ENCODE data around the gene COL1A1.

Gene COL1A1

DNA sequence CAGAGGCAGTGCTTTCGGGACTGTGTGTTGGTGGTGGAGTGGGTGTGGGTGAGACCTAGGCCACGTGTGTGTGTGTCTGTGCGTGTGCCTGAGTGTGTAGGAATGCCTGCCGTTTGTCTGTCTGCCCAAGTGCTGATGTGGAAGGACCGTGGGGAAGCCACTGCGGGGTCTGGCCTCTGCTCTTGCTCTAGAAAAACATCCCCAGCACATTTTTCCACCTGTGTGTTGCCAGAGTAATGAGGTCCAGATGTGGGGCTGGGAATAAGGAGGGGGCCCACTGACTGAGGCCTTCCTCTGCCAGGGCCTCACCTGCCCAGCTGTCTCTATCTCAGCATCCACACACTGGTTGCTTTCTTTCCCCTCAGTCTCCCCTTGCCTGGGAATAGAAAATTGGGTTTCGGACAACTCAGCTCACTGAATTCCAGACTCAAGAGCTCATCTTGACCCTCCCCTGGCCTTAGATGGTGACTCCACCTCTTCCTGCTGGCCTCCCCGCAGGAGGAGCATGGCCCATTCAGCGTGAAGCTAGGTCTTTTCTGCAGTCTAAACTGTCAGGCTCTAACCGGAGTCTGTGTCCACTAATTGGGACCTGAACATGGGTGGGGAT is 28.0 kb downstream of the COL1A1 start:
- DNase-seq (ENCODE audit: low read depth in 2 of 2) = no peak

GRCh38 chr17:50172936-50173334 is 28.5 kb downstream of the COL1A1 start:
- no peak for DNase-seq (ENCODE audit: low read depth in 2 of 2)

DNA sequence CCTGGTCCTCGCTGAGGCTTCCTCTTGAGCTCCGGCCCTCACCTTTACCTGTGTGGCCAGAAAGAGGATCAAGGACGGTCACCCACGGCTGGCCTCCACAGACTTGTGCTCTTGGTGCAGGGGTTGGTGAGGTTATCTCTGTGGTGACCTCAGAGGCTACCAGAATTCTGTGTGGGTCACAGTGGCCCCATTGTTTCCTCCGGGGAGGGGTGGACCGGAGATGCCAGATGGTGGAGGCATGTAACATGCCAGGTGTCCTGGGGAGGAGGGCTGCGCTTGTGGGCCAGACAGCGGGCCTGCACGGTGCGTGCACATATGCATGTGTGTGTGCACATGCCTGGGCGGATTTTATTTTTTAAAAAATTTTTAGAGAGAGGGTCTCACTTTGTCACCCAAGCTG is 29.3 kb downstream of the COL1A1 start:
- DNase-seq (ENCODE audit: low read depth in 2 of 2) = no peak

DNA sequence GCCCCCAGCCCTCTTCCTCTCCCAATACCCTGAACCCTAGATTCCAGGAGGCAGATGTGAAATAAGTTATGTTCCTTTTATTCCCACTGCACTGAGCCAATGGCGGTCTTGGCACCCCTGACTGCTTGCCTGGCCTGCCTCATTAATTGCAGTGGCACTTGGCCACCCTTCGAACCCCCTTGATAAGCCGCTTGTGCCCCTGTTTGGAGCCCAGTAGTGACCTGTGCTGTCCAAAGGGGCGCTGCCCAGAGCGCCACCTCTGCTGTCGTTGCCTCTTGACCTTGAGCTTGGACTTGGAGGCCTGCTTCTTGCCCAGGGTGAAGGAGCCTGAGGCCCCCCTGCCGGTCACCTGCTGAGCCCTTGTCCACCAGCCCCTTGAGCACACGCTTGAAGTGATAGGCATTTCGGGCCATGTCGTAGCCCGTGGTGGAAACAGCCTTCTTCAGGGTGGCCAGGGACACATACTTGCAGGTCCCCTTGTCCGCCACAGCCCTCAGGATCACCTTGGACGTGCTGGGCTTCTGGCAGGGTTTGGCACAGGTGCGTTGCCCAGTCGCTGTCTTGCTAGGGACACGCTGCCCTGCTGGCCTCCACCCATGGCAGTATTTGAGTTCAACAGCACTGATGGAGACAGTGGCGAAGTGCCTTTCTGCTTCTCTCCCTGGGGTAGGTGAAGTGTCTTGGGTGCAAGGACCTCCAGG is 29.9 kb downstream of the COL1A1 start:
- DNase-seq (ENCODE audit: low read depth in 2 of 2) = no peak

DNA sequence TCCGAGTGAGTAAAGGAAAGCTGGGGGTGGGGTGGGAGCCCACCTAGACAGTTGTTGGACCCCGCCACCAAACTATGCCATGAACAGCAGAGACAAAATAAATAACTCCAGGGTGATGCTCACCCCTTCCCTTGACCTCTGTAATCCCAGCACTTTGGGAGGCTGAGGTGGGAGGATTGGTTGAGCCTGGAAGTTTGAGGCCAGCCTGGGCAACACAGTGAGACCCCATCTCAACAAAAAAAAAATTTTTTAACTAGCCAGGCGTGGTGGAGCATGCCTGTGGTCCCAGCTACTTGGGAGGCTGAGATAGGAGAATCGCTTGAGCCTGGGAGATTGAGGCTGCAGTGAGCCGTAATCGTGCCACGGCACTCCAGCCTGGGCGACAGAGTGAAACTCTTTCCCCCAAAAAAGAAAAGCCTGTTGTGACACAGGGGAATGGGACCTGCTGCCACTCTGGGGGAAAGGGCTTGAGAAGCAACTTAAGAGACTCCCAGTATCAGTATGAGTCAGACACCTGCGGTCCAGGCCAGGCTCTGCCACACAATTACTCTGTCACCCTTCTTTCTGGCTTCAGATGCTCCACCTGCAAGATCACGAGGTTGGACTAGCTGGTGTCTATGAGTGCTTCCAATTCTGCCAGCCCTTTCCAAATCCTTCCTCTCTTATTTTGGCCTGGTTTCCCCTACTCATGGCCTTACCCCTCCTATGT is 30.6 kb downstream of the COL1A1 start:
- no peak for DNase-seq (ENCODE audit: low read depth in 2 of 2)

- no peak for DNase-seq (ENCODE audit: low read depth in 2 of 2)
Observed at GRCh38 chr17:50169881-50170459, 31.5 kb downstream of the COL1A1 start.

DNA sequence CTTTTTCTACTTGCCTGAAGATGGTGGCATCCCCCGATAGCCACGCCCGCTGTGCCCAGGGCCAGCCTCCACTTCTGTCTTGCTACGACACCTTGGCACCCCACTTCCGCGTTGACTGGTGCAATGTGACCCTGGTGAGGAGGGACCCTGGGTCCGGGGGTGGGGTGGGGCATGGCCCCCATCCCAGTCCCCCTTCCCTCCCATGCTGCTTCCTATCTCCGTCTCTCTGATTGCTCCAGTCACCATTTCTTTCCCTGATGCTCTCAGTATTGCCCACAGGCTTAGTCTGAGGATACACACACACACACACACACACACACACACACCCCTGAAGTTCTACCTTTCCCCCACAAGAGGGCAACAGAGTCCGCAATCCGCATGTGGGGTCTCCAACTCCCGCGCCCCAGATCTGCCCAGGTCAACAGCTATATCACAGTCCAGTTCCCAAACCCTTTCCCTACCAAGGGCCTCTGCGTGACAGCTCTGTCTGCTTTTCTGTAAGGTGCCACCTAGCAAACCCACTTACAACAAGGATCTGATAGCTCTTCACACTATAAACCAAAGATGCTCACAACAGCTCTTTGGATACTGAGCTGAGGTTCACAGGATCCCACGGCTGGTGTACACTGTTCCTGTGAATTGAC is 32.2 kb downstream of the COL1A1 start:
- peak; percentile 30 to 37 for DNase-seq (ENCODE audit: low read depth in 2 of 2)

DNA sequence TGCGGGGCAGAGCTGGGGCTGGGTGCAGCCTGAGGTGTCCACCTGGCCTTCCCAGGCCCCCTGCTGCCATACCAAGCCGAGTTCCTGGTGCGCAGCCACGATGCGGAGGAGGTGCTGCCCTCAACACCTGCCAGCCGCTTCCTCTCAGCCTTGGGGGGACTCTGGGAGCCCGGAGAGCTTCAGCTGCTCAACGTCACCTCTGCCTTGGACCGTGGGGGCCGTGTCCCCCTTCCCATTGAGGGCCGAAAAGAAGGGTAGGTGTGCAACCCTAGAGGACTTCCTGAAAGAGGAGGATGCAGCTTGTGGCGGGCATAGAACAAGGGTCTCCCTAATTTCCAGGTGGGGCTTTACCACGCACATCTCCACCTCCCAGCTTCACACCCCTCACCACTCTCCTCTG is 33.1 kb downstream of the COL1A1 start:
- DNase-seq (ENCODE audit: low read depth in 2 of 2) = no peak

GRCh38 chr17:50167371-50167770 is 34.1 kb downstream of the COL1A1 start:
- no peak for DNase-seq (ENCODE audit: low read depth in 2 of 2)

- no peak for DNase-seq (ENCODE audit: low read depth in 2 of 2)
Observed at GRCh38 chr17:50166518-50167181, 34.8 kb downstream of the COL1A1 start.

DNA sequence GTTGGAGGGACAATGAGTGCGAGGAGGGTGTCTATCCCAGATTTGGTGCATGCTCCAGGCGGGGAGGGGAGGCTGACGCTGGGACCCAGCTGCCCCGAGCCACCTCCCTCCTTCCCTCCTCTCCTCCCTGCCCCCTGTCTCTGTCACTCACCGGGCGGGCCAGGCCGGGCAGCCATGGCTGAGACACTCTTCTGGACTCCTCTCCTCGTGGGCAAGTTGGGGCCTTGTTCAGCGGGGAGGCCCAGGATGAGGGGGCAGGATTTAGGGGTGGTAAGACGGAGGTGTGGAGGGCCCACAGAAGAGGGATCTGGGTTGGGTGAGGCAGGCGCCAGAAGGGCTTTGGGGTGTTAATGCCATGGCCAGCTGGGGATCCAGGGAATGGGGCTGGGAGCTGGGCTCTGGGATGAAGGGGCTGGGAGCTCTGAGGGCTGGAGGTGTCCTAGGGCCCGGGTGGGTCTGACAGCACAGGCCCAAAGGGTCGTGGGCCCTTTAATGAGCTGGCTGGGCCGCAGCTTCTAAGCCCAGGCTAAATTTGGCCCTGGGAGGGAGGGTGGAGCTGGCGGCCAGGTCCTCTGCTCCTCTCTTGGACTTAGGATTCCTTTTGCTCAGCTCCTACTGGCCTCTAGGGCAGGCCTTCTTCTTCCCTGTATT is 35.4 kb downstream of the COL1A1 start, which contains the start of gene SGCA:
SGCA (plus strand) TSS at position 139 of the 651 bp plus-strand sequence; CDS start at position 175, 36 bp downstream.
- no peak for DNase-seq (ENCODE audit: low read depth in 2 of 2)

DNA sequence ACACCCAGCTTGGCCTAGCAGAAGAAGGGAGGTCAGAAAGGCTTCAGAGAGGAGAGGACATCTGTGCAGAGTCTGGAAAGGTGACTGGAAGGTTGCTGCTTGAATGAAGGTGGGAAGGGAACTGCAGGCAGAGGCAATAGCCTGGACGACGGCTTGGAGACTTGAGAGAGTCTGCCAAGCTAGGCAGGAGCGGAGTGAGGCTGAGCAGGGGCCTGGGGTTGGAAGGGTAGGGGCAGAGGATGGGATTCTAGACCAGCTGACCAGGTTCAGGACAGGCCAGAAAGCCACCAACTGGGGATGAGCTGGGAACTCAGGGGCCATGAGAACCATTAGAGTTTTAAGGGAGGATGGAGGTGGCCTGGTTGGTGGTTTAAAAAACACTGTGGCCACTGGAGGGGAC is 36.0 kb downstream of the COL1A1 start:
- no peak for DNase-seq (ENCODE audit: low read depth in 2 of 2)

DNA sequence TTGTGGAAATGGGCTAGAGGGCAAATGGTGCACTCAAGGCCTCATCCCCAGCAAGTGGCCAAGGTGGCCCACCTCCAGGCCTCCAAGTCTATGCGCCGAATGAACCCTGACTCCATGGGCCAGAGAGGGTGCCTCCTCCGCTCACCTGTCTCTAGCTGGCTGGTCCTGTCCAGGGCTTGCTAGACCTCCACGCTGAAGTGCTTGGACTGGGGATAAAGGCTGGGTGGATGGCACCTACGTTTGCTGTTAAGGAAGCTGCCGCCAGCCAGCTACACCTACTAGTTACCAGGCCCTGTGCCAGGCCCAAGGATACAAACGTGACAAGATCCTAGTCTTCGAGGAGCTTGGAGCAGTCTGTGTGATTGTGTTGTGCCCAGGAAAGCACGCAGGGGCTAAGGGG is 36.4 kb downstream of the COL1A1 start:
- no peak for DNase-seq (ENCODE audit: low read depth in 2 of 2)

DNA sequence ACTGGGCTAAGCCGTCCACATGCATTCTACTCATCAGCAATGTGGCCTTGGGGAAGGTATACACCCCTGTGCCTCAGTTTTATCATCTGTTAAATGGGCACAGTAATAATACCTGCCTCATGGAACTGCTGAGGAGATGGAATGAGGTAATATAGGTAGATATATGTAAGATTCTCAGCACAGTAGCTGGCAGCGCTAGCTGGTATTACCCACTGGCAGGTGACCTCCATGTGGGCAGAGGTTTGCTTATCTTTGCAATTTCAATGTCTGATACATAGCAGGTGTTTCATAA is 36.8 kb downstream of the COL1A1 start:
- DNase-seq (ENCODE audit: low read depth in 2 of 2) = no peak

DNA sequence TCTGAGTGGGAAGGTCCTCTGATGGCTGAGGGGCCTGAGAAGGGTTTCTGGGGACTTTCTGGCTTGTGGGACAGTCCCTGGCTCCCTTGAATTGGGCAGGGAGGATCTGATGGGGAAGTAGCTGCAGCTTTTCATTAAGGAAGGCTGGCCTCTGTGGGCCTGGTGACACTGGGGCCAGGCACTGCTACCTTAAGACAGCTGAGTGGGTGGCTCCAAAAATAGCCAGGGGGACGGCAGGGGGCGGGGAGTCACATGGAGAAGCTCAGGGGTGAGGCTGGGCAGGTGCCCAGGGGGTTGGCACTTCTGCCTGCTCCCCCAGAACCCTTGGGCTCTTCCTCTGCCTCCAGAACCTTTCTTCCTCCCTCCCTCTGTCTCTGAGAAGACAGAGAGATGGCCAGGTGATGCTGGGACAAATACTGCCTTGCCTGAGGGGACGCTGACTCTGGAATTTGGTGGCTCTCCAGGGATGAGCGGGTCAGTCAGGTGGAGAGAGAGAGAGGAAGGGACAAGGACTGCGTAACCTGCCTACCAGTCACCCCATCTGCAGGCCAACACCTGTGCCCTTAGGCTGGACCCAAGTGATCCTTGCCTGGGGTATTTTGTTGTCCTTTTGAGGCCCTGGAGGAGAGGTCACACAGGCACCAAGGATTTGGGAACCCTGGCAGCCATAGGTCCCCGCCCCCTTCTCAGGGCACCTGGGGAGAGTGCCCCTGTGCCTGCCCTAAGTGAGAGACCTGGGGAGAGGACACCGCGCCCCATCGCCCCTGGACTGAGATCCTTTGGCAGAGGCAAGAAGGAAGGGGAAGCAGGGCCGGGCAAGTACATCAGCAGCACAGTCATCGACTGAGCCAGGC is 37.4 kb downstream of the COL1A1 start:
- no peak for DNase-seq (ENCODE audit: low read depth in 2 of 2)

DNA sequence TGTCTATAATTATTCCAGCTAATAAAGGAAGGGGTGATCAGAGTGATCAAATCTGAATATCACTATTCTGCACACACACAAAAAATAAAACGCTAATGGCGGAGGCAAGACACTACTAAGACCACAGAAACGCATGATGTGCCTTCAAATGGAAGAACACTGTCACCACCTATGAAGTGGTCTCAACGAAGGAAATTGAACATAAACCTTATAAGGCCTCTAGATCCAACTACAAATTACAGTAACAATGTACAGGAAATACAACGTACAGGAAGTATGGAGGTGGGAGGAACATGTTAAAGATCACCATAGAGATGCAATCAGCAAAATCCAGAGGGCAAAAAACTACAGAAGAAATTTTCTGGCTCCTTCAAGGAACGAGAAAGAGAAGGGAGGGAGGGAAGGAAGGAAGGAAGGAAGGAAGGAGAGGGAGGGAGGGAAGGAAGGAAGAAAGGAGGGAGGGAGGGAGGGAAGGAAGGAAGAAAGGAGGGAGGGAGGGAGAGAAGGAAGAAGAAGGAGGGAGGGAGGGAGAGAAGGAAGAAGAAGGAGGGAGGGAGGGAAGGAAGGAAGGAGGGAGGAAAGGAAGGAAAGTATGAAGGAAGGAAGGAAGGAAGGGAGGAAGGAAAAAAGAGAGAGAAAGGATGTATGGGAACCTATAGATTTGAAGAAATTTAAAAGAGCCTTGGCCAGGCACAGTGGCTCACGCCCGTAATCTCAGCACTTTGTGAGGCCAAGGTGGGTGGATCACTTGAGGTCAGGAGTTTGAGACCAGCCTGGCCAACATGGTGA is 38.8 kb downstream of the COL1A1 start:
- no peak for DNase-seq (ENCODE audit: low read depth in 2 of 2)

- DNase-seq (ENCODE audit: low read depth in 2 of 2) = no peak
Observed at GRCh38 chr17:50161911-50162288, 39.5 kb downstream of the COL1A1 start.

DNA sequence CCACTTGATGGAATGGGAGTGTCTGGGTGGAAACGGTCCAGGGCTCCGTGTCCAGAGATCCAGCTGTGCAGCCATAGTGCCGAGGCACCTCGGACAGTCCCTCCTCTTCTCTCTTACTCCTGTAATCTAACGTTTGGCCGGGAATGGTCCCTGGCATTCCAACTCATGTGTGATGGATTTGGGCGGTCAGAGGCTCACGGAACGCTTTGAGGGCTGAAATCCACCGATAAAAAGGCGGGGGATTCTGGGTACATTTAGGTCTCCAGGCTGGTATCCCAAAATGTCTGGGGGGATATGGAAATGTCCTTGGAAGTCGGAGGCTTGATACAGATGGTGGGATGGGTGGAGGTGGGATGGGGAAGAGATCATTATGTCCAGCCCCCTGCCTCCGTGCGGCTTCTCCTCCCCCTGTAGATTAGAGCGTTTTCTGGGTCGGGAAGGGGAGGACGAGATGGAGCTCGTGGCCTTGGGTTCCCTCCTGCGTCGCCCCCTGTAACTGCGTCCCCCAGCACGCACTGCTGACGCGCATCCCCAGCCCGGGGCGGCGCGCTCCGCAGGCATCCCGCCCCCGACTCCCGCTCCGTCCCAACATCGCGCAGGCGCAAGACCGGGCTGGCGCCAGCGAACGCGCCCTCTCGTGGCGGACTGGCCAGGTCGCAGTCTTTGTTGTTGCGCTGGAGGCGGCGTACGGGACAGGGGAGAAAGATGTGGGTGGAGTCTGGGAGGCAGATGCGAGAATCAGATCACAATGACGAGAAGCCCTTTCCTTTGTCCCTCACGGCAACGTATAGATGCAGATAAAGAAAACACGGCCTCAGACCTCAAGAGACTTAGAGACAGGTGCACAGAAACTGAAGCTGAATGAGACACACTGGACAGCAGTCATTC is 40.2 kb downstream of the COL1A1 start:
- DNase-seq (ENCODE audit: low read depth in 2 of 2) = peak; percentile 93 to 95

- DNase-seq (ENCODE audit: low read depth in 2 of 2) = no peak
Observed at GRCh38 chr17:50157891-50158290, 43.5 kb downstream of the COL1A1 start.

Measured in stimulated activated CD8-positive, alpha-beta memory T cell treated with anti-CD3 and anti-CD28 coated beads, Interleukin-15, amount 100 ng/mL, for 48 hours (primary cell).